Measurements from ENCODE around the gene DPCD. TPM values are rescaled to one million over a fixed set of nuclear protein-coding genes. Genes with fewer than 3 reads are reported as not detected.

Gene DPCD
- total RNA-seq, 1 experiment from 2014 or later, result 20.3 TPM

DNA sequence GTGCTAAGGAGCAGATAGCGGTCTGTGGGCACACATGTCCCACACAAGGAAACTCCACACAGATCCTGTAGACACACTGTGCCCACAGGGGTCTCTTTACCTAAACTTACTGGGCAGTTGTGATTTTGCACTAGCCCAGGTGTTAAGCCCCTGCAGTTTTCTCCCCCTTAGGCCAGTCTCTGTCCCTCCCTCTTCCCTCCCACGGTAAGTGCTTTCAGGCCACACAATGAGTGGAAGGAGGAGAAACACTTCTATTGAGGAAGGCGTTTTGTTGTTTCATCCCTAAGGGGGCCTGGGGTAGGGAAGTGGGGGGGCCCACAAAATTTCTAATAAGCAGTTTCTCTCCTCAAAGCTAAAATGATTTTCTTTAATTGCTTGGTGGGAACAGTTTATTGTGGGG, 55.4 kb downstream of the DPCD start:
- H3K4me1 ChIP-seq (replicated peaks; ENCODE audit: insufficient read depth), result no peaks in the 10 kb centered on the region
- CTCF ChIA-PET, result no interaction called here
- H3K9me3 ChIP-seq (ENCODE audit: insufficient read depth, low read depth), result no peaks in the 10 kb centered on the region
- no peak overlapping the region for H3K4me2 ChIP-seq
- no peak overlapping the region for H3K27ac ChIP-seq
- POLR2A ChIA-PET (ENCODE audit: unreplicated experiment), result no interaction called here
- no peaks in the 10 kb centered on the region for H3F3A ChIP-seq (ENCODE audit: insufficient read depth, low read depth)
- H3K36me3 ChIP-seq (ENCODE audit: low read depth), result no peaks in the 10 kb centered on the region
- no peaks in the 10 kb centered on the region for H3K27me3 ChIP-seq (ENCODE audit: insufficient read depth, low read depth)
- H3K79me2 ChIP-seq (ENCODE audit: low read depth), result no peaks in the 10 kb centered on the region
- DNase-seq, result no peak
- no peak overlapping the region for H3K4me3 ChIP-seq
- BruUV-seq (replicated peaks), result no TSS peak
- TF ChIP-seq, protein P1, sequence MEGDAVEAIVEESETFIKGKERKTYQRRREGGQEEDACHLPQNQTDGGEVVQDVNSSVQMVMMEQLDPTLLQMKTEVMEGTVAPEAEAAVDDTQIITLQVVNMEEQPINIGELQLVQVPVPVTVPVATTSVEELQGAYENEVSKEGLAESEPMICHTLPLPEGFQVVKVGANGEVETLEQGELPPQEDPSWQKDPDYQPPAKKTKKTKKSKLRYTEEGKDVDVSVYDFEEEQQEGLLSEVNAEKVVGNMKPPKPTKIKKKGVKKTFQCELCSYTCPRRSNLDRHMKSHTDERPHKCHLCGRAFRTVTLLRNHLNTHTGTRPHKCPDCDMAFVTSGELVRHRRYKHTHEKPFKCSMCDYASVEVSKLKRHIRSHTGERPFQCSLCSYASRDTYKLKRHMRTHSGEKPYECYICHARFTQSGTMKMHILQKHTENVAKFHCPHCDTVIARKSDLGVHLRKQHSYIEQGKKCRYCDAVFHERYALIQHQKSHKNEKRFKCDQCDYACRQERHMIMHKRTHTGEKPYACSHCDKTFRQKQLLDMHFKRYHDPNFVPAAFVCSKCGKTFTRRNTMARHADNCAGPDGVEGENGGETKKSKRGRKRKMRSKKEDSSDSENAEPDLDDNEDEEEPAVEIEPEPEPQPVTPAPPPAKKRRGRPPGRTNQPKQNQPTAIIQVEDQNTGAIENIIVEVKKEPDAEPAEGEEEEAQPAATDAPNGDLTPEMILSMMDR (conservative IDR thresholded peaks at IDR 0.05), result no peak
- no peak for TF ChIP-seq EZH2 (IDR thresholded peaks at IDR 0.05; ENCODE audit: low read depth)
- intact Hi-C loops (cut with micrococcal nuclease; ENCODE audit: unreplicated experiment), result no loop called here
- H4K20me1 ChIP-seq (ENCODE audit: insufficient read depth), result no peaks in the 10 kb centered on the region
- H2AFZ ChIP-seq, result no peak overlapping the region
- H3K9me2 ChIP-seq (ENCODE audit: insufficient read depth), result no peaks in the 10 kb centered on the region

- Histone ChIP-seq H2AFZ (no peak overlapping the region), H3K4me1 (replicated peaks; ENCODE audit: insufficient read depth) (no peaks in the 10 kb centered on the region), H3K27me3 (ENCODE audit: insufficient read depth, low read depth) (no peaks in the 10 kb centered on the region), H3K27ac (no peak overlapping the region), H3K4me2 (no peak overlapping the region), H3K9me3 (ENCODE audit: insufficient read depth, low read depth) (no peaks in the 10 kb centered on the region), H3K9me2 (ENCODE audit: insufficient read depth) (no peaks in the 10 kb centered on the region), H4K20me1 (ENCODE audit: insufficient read depth) (no peaks in the 10 kb centered on the region), H3K36me3 (ENCODE audit: low read depth) (no peaks in the 10 kb centered on the region), H3K79me2 (ENCODE audit: low read depth) (no peaks in the 10 kb centered on the region), H3F3A (ENCODE audit: insufficient read depth, low read depth) (no peaks in the 10 kb centered on the region), H3K4me3 (no peak overlapping the region)
- CTCF ChIA-PET, result no interaction called here
- BruUV-seq (replicated peaks), result no TSS peak
- intact Hi-C loops (cut with micrococcal nuclease; ENCODE audit: unreplicated experiment), result no loop called here
- POLR2A ChIA-PET (ENCODE audit: unreplicated experiment), result no interaction called here
- TF ChIP-seq EZH2 (IDR thresholded peaks at IDR 0.05; ENCODE audit: low read depth), result no peak
- TF ChIP-seq, protein P1 (conservative IDR thresholded peaks at IDR 0.05), result no peak
- no peak for DNase-seq
Measured at GRCh38 chr10:101644002-101644401, 55.9 kb downstream of the DPCD start.

- Histone ChIP-seq H3K9me2 (ENCODE audit: insufficient read depth) (no peaks in the 10 kb centered on the region), H3F3A (ENCODE audit: insufficient read depth, low read depth) (no peaks in the 10 kb centered on the region), H4K20me1 (ENCODE audit: insufficient read depth) (no peaks in the 10 kb centered on the region), H3K79me2 (ENCODE audit: low read depth) (no peaks in the 10 kb centered on the region), H3K27ac (no peak overlapping the region), H2AFZ (no peak overlapping the region), H3K4me1 (replicated peaks; ENCODE audit: insufficient read depth) (no peaks in the 10 kb centered on the region), H3K4me2 (no peak overlapping the region), H3K27me3 (ENCODE audit: insufficient read depth, low read depth) (no peaks in the 10 kb centered on the region), H3K4me3 (no peak overlapping the region), H3K36me3 (ENCODE audit: low read depth) (no peaks in the 10 kb centered on the region), H3K9me3 (ENCODE audit: insufficient read depth, low read depth) (no peaks in the 10 kb centered on the region)
- ChIA-PET POLR2A (ENCODE audit: unreplicated experiment) (no interaction called here), CTCF (no interaction called here)
- intact Hi-C loops (cut with micrococcal nuclease; ENCODE audit: unreplicated experiment), result no loop called here
- DNase-seq, result no peak
- no TSS peak for BruUV-seq (replicated peaks)
- TF ChIP-seq, protein P1 (conservative IDR thresholded peaks at IDR 0.05), result no peak
- TF ChIP-seq EZH2 (IDR thresholded peaks at IDR 0.05; ENCODE audit: low read depth), result no peak
Measured at GRCh38 chr10:101645659-101646058, 57.5 kb downstream of the DPCD start.

Measured in PC-9 (cell line).